ENCODE measurements around the gene AKAP17A. TPM values are rescaled to one million over a fixed set of nuclear protein-coding genes. Genes with fewer than 3 reads are reported as not detected.

AKAP17A gene
- total RNA-seq, 1 experiment from 2014 or later: 39.9 TPM

- no peak overlapping the region for H3K4me3 Mint-ChIP-seq (ENCODE audit: low read depth, unreplicated experiment)
- intact Hi-C loops (cut with micrococcal nuclease; ENCODE audit: unreplicated experiment): no loop called here
- no peaks in the 10 kb centered on the region for H3K27me3 Mint-ChIP-seq (ENCODE audit: unreplicated experiment)
- no peaks in the 10 kb centered on the region for H3K9me3 Mint-ChIP-seq (ENCODE audit: low read depth, unreplicated experiment)
- TF ChIP-seq CTCF (IDR thresholded peaks at IDR 0.05; ENCODE audit: unreplicated experiment): no peak
- BruUV-seq (replicated peaks): no TSS peak
- H3K36me3 Mint-ChIP-seq (ENCODE audit: insufficient read depth, unreplicated experiment): peaks cover 42% of the 10 kb centered on the region
- no peaks in the 10 kb centered on the region for H3K4me1 Mint-ChIP-seq (ENCODE audit: low read depth, unreplicated experiment)
- CTCF ChIA-PET: no interaction called here
- no peak overlapping the region for H3K27ac Mint-ChIP-seq (ENCODE audit: unreplicated experiment)
- no peak for DNase-seq
Observed at GRCh38 chrX:1602299-1602698, 10.9 kb downstream of the AKAP17A start.

- BruUV-seq (replicated peaks): no TSS peak
- no peak for DNase-seq
- Mint-ChIP-seq H3K4me3 (ENCODE audit: low read depth, unreplicated experiment) (no peak overlapping the region), H3K27me3 (ENCODE audit: unreplicated experiment) (no peaks in the 10 kb centered on the region), H3K27ac (ENCODE audit: unreplicated experiment) (no peak overlapping the region), H3K36me3 (ENCODE audit: insufficient read depth, unreplicated experiment) (peaks cover 29% of the 10 kb centered on the region), H3K4me1 (ENCODE audit: low read depth, unreplicated experiment) (no peaks in the 10 kb centered on the region), H3K9me3 (ENCODE audit: low read depth, unreplicated experiment) (no peaks in the 10 kb centered on the region)
- no peak for TF ChIP-seq CTCF (IDR thresholded peaks at IDR 0.05; ENCODE audit: unreplicated experiment)
- intact Hi-C loops (cut with micrococcal nuclease; ENCODE audit: unreplicated experiment): no loop called here
- CTCF ChIA-PET: no interaction called here
Observed at GRCh38 chrX:1606496-1606895, 15.1 kb downstream of the AKAP17A start.

- intact Hi-C loops (cut with micrococcal nuclease; ENCODE audit: unreplicated experiment): no loop called here
- Mint-ChIP-seq H3K9me3 (ENCODE audit: low read depth, unreplicated experiment) (no peaks in the 10 kb centered on the region), H3K4me3 (ENCODE audit: low read depth, unreplicated experiment) (no peak overlapping the region), H3K27ac (ENCODE audit: unreplicated experiment) (no peak overlapping the region), H3K27me3 (ENCODE audit: unreplicated experiment) (no peaks in the 10 kb centered on the region), H3K36me3 (ENCODE audit: insufficient read depth, unreplicated experiment) (peaks cover 14% of the 10 kb centered on the region), H3K4me1 (ENCODE audit: low read depth, unreplicated experiment) (no peaks in the 10 kb centered on the region)
- BruUV-seq (replicated peaks): no TSS peak
- DNase-seq: no peak
- no peak for TF ChIP-seq CTCF (IDR thresholded peaks at IDR 0.05; ENCODE audit: unreplicated experiment)
- CTCF ChIA-PET: no interaction called here
Observed at GRCh38 chrX:1609311-1609710, 17.9 kb downstream of the AKAP17A start.

GRCh38 chrX:1609762-1610161 is 18.4 kb downstream of the AKAP17A start:
- no TSS peak for BruUV-seq (replicated peaks)
- CTCF ChIA-PET: no interaction called here
- Mint-ChIP-seq H3K4me3 (ENCODE audit: low read depth, unreplicated experiment) (no peak overlapping the region), H3K9me3 (ENCODE audit: low read depth, unreplicated experiment) (no peaks in the 10 kb centered on the region), H3K36me3 (ENCODE audit: insufficient read depth, unreplicated experiment) (peaks cover 14% of the 10 kb centered on the region), H3K4me1 (ENCODE audit: low read depth, unreplicated experiment) (no peaks in the 10 kb centered on the region), H3K27ac (ENCODE audit: unreplicated experiment) (no peak overlapping the region), H3K27me3 (ENCODE audit: unreplicated experiment) (no peaks in the 10 kb centered on the region)
- intact Hi-C loops (cut with micrococcal nuclease; ENCODE audit: unreplicated experiment): no loop called here
- TF ChIP-seq CTCF (IDR thresholded peaks at IDR 0.05; ENCODE audit: unreplicated experiment): no peak
- no peak for DNase-seq

GRCh38 chrX:1610166-1610565 is 18.8 kb downstream of the AKAP17A start:
- DNase-seq: no peak
- CTCF ChIA-PET: no interaction called here
- no peak for TF ChIP-seq CTCF (IDR thresholded peaks at IDR 0.05; ENCODE audit: unreplicated experiment)
- Mint-ChIP-seq H3K36me3 (ENCODE audit: insufficient read depth, unreplicated experiment) (peaks cover 13% of the 10 kb centered on the region), H3K27ac (ENCODE audit: unreplicated experiment) (no peak overlapping the region), H3K4me3 (ENCODE audit: low read depth, unreplicated experiment) (no peak overlapping the region), H3K27me3 (ENCODE audit: unreplicated experiment) (no peaks in the 10 kb centered on the region), H3K9me3 (ENCODE audit: low read depth, unreplicated experiment) (no peaks in the 10 kb centered on the region), H3K4me1 (ENCODE audit: low read depth, unreplicated experiment) (no peaks in the 10 kb centered on the region)
- intact Hi-C loops (cut with micrococcal nuclease; ENCODE audit: unreplicated experiment): no loop called here
- no TSS peak for BruUV-seq (replicated peaks)

Data from Calu3 (cell line).